Muscle of leg (tissue), 16 donors: Measurements from ENCODE around the gene FOXO4. TPM values are rescaled to one million over a fixed set of nuclear protein-coding genes. Genes with fewer than 3 reads are reported as not detected.
A peak's percentile ranks its signal among the peaks of the same experiment; 100 is the strongest.
"Not testable (repeated sequence)": the region's sequence is repeated elsewhere in the genome, so short reads cannot be mapped to it uniquely, and the experiment has no call there.

Experiments
- DNase-seq: peaks from one replicate; pipeline ENCODE4 v3.0.0; 2013
- H3K27ac ChIP-seq: one replicate; pipeline ENCODE4 v1.5.1; 2013; ENCODE audit warnings: mild to moderate bottlenecking, low read length, control low read depth
- H3K27me3 ChIP-seq: one replicate; pipeline ENCODE4 v1.6.1; 2013; ENCODE audit warnings: low read length; ENCODE audit not compliant: control insufficient read depth, insufficient read depth
- H3K36me3 ChIP-seq: one replicate; pipeline ENCODE4 v1.6.1; 2013; ENCODE audit warnings: low read length; ENCODE audit not compliant: control insufficient read depth, insufficient read depth
- H3K4me1 ChIP-seq: one replicate; pipeline ENCODE4 v1.6.1; 2013; ENCODE audit warnings: low read length; ENCODE audit not compliant: control insufficient read depth, insufficient read depth
- H3K4me3 ChIP-seq: one replicate; pipeline ENCODE4 v1.5.1; 2013; ENCODE audit warnings: low read length, control low read depth
- H3K9me3 ChIP-seq: replicated peaks from 2 replicates; pipeline ENCODE4 v1.6.1; 2013; ENCODE audit warnings: low read depth, low read length; ENCODE audit not compliant: control insufficient read depth
- WGBS: methylation state at CpG from one replicate; pipeline ENCODE4 v1.1.5; 2013; ENCODE audit warnings: missing lambda C conversion rate; ENCODE audit not compliant: insufficient coverage; 5-methylcytosine and 5-hydroxymethylcytosine counted together
- long read RNA-seq, 11 donors: transcript quantifications; one replicate each; lab custom pipeline, GENCODE V29; 2026
- polyA plus RNA-seq, 8 donors: library from polyadenylated mRNA; unstranded; fragments of 120-200 nt; gene quantifications; one replicate each; pipeline versions ENCODE4 v1.2.1 to v1.2.3, GENCODE V29; 2013; ENCODE audit warnings: inconsistent platforms in 1 of 8, low replicate concordance in 1 of 8; ENCODE audit not compliant: insufficient read length in 8 of 8, insufficient read depth in 1 of 8
- total RNA-seq: library from RNA; stranded (reverse); fragments of 120-200 nt; gene quantifications from one replicate; pipeline ENCODE4 v1.2.4, GENCODE V29; 2013

Gene FOXO4
- 18.8 TPM for total RNA-seq
- polyA plus RNA-seq: 10 to 100 TPM; 26.1 to 36.8 (median 33.3) TPM
- long read RNA-seq, donor 1, partial matches to known transcripts: 11 of 11 reads
- long read RNA-seq, donor 1, other reads (novel, unspliced or antisense): 0 of 11 reads
- long read RNA-seq, donor 2: 0 reads
- long read RNA-seq, donor 3, transcript FOXO4-202 (3 exons, 3,301 nt): major isoform, 6 of 27 reads
- long read RNA-seq, donor 3, partial matches to known transcripts: 21 of 27 reads
- long read RNA-seq, donor 3, other reads (novel, unspliced or antisense): 0 of 27 reads
- long read RNA-seq, donor 4, partial matches to known transcripts: 7 of 8 reads
- long read RNA-seq, donor 4, other reads (novel, unspliced or antisense): 0 of 8 reads
- long read RNA-seq, donor 5, partial matches to known transcripts: 42 of 46 reads
- long read RNA-seq, donor 5, other reads (novel, unspliced or antisense): 0 of 46 reads
- long read RNA-seq, donor 6, transcript FOXO4-202 (3 exons, 3,301 nt): major isoform, 6 of 27 reads
- long read RNA-seq, donor 6, partial matches to known transcripts: 21 of 27 reads
- long read RNA-seq, donor 6, other reads (novel, unspliced or antisense): 0 of 27 reads
- long read RNA-seq, donor 7, partial matches to known transcripts: 7 of 12 reads
- long read RNA-seq, donor 7, other reads (novel, unspliced or antisense): 0 of 12 reads
- long read RNA-seq, donor 8, partial matches to known transcripts: 0 of 2 reads
- long read RNA-seq, donor 8, other reads (novel, unspliced or antisense): 0 of 2 reads
- long read RNA-seq, donor 9, partial matches to known transcripts: 6 of 7 reads
- long read RNA-seq, donor 9, other reads (novel, unspliced or antisense): 0 of 7 reads
- long read RNA-seq, donor 10, partial matches to known transcripts: 15 of 15 reads
- long read RNA-seq, donor 10, other reads (novel, unspliced or antisense): 0 of 15 reads
- long read RNA-seq, donor 11, partial matches to known transcripts: 15 of 15 reads
- long read RNA-seq, donor 11, other reads (novel, unspliced or antisense): 0 of 15 reads

- peak within 1 kb of the TSS; percentile 62 for H3K4me3 ChIP-seq
- H3K27me3 ChIP-seq: peaks cover 23% of the 10 kb centered on the region
- H3K36me3 ChIP-seq: no peaks in the 10 kb centered on the region
- peaks cover 16% of the 10 kb centered on the region for H3K4me1 ChIP-seq
- peak; percentile 96 for DNase-seq
- 8% methylated on average over 19 of the region's 29 CpGs for WGBS
- H3K9me3 ChIP-seq: no peaks in the 10 kb centered on the region
- H3K27ac ChIP-seq: peak within 1 kb of the TSS; percentile 89
Observed at GRCh38 chrX:71095555-71095980, at the start of gene FOXO4. Gene FOXO4, plus strand, starts transcription at chrX:71095851. Its CDS starts 678 bp downstream, at chrX:71096529.

GRCh38 chrX:71047891-71048290 lies 47.8 kb upstream of the FOXO4 start:
- not testable (repeated sequence) for H3K36me3 ChIP-seq, H3K9me3 ChIP-seq, H3K4me3 ChIP-seq, DNase-seq, H3K27me3 ChIP-seq, H3K4me1 ChIP-seq, H3K27ac ChIP-seq
- no CpG with 5 or more reads among the region's 8 CpGs for WGBS

GRCh38 chrX:71052721-71053120 lies 42.9 kb upstream of the FOXO4 start:
- Histone ChIP-seq H3K9me3 (no peaks in the 10 kb centered on the region), H3K4me3 (peak overlapping the region; percentile 13), H3K4me1 (peaks cover 3% of the 10 kb centered on the region), H3K36me3 (peaks cover 3% of the 10 kb centered on the region), H3K27me3 (peaks cover 2% of the 10 kb centered on the region), H3K27ac (no peak overlapping the region)
- peak; percentile 4 for DNase-seq
- 51% methylated on average over 7 of the region's 7 CpGs for WGBS

GRCh38 chrX:71053217-71053621 lies 42.4 kb upstream of the FOXO4 start:
- WGBS: 41% methylated on average over 14 of the region's 18 CpGs
- peaks cover 3% of the 10 kb centered on the region for H3K4me1 ChIP-seq
- no peaks in the 10 kb centered on the region for H3K9me3 ChIP-seq
- peak overlapping the region; percentile 13 for H3K4me3 ChIP-seq
- H3K27me3 ChIP-seq: peaks cover 2% of the 10 kb centered on the region
- H3K27ac ChIP-seq: no peak overlapping the region
- peak; percentile 41 for DNase-seq
- peaks cover 3% of the 10 kb centered on the region for H3K36me3 ChIP-seq

GRCh38 chrX:71056867-71057266 lies 38.8 kb upstream of the FOXO4 start:
- H3K27ac ChIP-seq: no peak overlapping the region
- no peak for DNase-seq
- H3K36me3 ChIP-seq: peaks cover 16% of the 10 kb centered on the region
- peaks cover 6% of the 10 kb centered on the region for H3K27me3 ChIP-seq
- H3K9me3 ChIP-seq: no peaks in the 10 kb centered on the region
- H3K4me1 ChIP-seq: peaks cover 3% of the 10 kb centered on the region
- H3K4me3 ChIP-seq: no peak overlapping the region

- H3K9me3 ChIP-seq: no peaks in the 10 kb centered on the region
- H3K4me1 ChIP-seq: no peaks in the 10 kb centered on the region
- no peak overlapping the region for H3K27ac ChIP-seq
- H3K27me3 ChIP-seq: peaks cover 4% of the 10 kb centered on the region
- no CpG with 5 or more reads among the region's 3 CpGs for WGBS
- peaks cover 14% of the 10 kb centered on the region for H3K36me3 ChIP-seq
- DNase-seq: no peak
- H3K4me3 ChIP-seq: no peak overlapping the region
Observed at GRCh38 chrX:71057848-71058530, 37.7 kb upstream of the FOXO4 start.

GRCh38 chrX:71060127-71060526 lies 35.5 kb upstream of the FOXO4 start:
- Histone ChIP-seq H3K4me3 (no peak overlapping the region), H3K27ac (no peak overlapping the region), H3K9me3 (no peaks in the 10 kb centered on the region), H3K36me3 (peaks cover 13% of the 10 kb centered on the region), H3K4me1 (no peaks in the 10 kb centered on the region), H3K27me3 (peaks cover 4% of the 10 kb centered on the region)
- no peak for DNase-seq

- Histone ChIP-seq H3K27ac (peak overlapping the region; percentile 90), H3K9me3 (no peaks in the 10 kb centered on the region), H3K36me3 (no peaks in the 10 kb centered on the region), H3K4me1 (no peaks in the 10 kb centered on the region), H3K4me3 (peak overlapping the region; percentile 66), H3K27me3 (peaks cover 2% of the 10 kb centered on the region)
- DNase-seq: no peak
- WGBS: 20% methylated on average over 1 of the region's 2 CpGs
Observed at GRCh38 chrX:71067089-71067488, 28.6 kb upstream of the FOXO4 start.

- Histone ChIP-seq H3K27ac (peak overlapping the region; percentile 90), H3K4me1 (no peaks in the 10 kb centered on the region), H3K4me3 (peak overlapping the region; percentile 66), H3K36me3 (no peaks in the 10 kb centered on the region), H3K27me3 (peaks cover 2% of the 10 kb centered on the region), H3K9me3 (no peaks in the 10 kb centered on the region)
- no peak for DNase-seq
- 33% methylated on average over 10 of the region's 10 CpGs for WGBS
Observed at GRCh38 chrX:71067712-71068043, 28.0 kb upstream of the FOXO4 start.
